GM23338 (cell line): ENCODE measurements around the gene KCNB1. TPM values are rescaled to one million over a fixed set of nuclear protein-coding genes. Genes with fewer than 3 reads are reported as not detected.

Source experiments
- ATAC-seq: fragments of 200-7000 bp; cut with Tn5 transposase; 3 replicates; pipeline ENCODE4 v1.9.1; 2020
- DNase-seq: peaks from one replicate; pipeline ENCODE4 v3.0.0-alpha.2; 2015; ENCODE audit warnings: low spot score
- H2AFZ ChIP-seq: fragments of 200-600 bp; sonication (generic); 2 replicates; pipeline ENCODE4 v1.8.0; 2016; ENCODE audit warnings: antibody characterized with exemption, mild to moderate bottlenecking, moderate library complexity
- H3F3A ChIP-seq: fragments of 200-600 bp; sonication (generic); replicated peaks from 2 replicates; pipeline ENCODE4 v1.8.0; 2017; ENCODE audit warnings: antibody characterized with exemption, mixed run types, low read depth
- H3K27ac ChIP-seq: fragments of 200-600 bp; sonication (generic); 2 replicates; pipeline ENCODE4 v1.6.1; 2016; ENCODE audit warnings: low read depth
- H3K27me3 ChIP-seq: fragments of 200-600 bp; sonication (generic); 2 replicates; pipeline ENCODE4 v1.8.0; 2016; ENCODE audit warnings: mild to moderate bottlenecking, mixed run types, moderate library complexity; ENCODE audit not compliant: insufficient read depth
- H3K36me3 ChIP-seq: fragments of 200-600 bp; sonication (generic); 2 replicates; pipeline ENCODE4 v1.8.0; 2016; ENCODE audit warnings: mild to moderate bottlenecking; ENCODE audit not compliant: insufficient read depth
- H3K4me1 ChIP-seq: fragments of 200-600 bp; sonication (generic); 2 replicates; pipeline ENCODE4 v1.8.0; 2016; ENCODE audit warnings: mild to moderate bottlenecking, moderate library complexity; ENCODE audit not compliant: insufficient read depth
- H3K4me2 ChIP-seq: fragments of 200-600 bp; sonication (generic); 2 replicates; pipeline ENCODE4 v1.7.1; 2017; ENCODE audit warnings: mixed run types
- H3K4me3 ChIP-seq: fragments of 200-600 bp; sonication (generic); 2 replicates; pipeline ENCODE4 v1.6.1; 2016; ENCODE audit warnings: mixed run types
- H3K79me2 ChIP-seq: fragments of 200-600 bp; sonication (generic); replicated peaks from 2 replicates; pipeline ENCODE4 v1.8.0; 2017; ENCODE audit warnings: mild to moderate bottlenecking; ENCODE audit not compliant: insufficient read depth
- H3K9me2 ChIP-seq: fragments of 200-600 bp; sonication (generic); 2 replicates; pipeline ENCODE4 v1.8.0; 2017; ENCODE audit not compliant: insufficient read depth
- H4K20me1 ChIP-seq: fragments of 200-600 bp; sonication (generic); replicated peaks from 2 replicates; pipeline ENCODE4 v1.8.0; 2017; ENCODE audit warnings: mild to moderate bottlenecking; ENCODE audit not compliant: insufficient read depth
- H3K27ac Mint-ChIP-seq: 2 replicates; pipeline ENCODE4 v1.8.0; 2020; ENCODE audit warnings: inconsistent platforms, mild to moderate bottlenecking, moderate library complexity, mixed read lengths
- H3K27me3 Mint-ChIP-seq: 3 replicates; pipeline ENCODE4 v1.8.0; 2022; ENCODE audit warnings: low read depth, mild to moderate bottlenecking, moderate library complexity, mixed read lengths, inconsistent platforms; ENCODE audit not compliant: insufficient read depth, poor library complexity
- H3K36me3 Mint-ChIP-seq: 3 replicates; pipeline ENCODE4 v1.8.0; 2021; ENCODE audit warnings: low read depth, mild to moderate bottlenecking, inconsistent platforms, moderate library complexity, mixed read lengths
- H3K4me1 Mint-ChIP-seq: 3 replicates; pipeline ENCODE4 v1.8.0; 2020; ENCODE audit warnings: mild to moderate bottlenecking, inconsistent platforms, mixed read lengths
- H3K4me3 Mint-ChIP-seq: 3 replicates; pipeline ENCODE4 v1.8.0; 2021; ENCODE audit warnings: moderate library complexity, mild to moderate bottlenecking, inconsistent platforms, mixed read lengths
- H3K9me3 Mint-ChIP-seq: 3 replicates; pipeline ENCODE4 v1.8.0; 2020; ENCODE audit warnings: moderate library complexity, mild to moderate bottlenecking, inconsistent platforms, mixed read lengths
- CREB1 ChIP-seq: fragments of 250-450 bp; sonication (Bioruptor Pico); IDR thresholded peaks from 2 replicates; pipeline ENCODE4 v1.5.0; 2020; ENCODE audit warnings: low read depth, mild to moderate bottlenecking, moderate library complexity
- CTCF ChIP-seq, 2 experiments: fragments of 200-600 bp in 1 of 2; sonication (generic) in 1 of 2; conservative IDR thresholded peaks; 2 replicates each; pipeline versions ENCODE4 v1.5.1 to v1.6.1; 2016 to 2017; ENCODE audit warnings: antibody characterized with exemption in 2 of 2, low read depth in 2 of 2, mild to moderate bottlenecking in 2 of 2, moderate library complexity in 1 of 2
- ETS1 ChIP-seq: IDR thresholded peaks from 2 replicates; pipeline ENCODE4 v1.6.1; 2016; ENCODE audit warnings: antibody characterized with exemption
- EZH2 ChIP-seq: fragments of 200-600 bp; sonication (generic); IDR thresholded peaks from one replicate; pipeline ENCODE4 v1.8.0; 2017; ENCODE audit warnings: antibody characterized with exemption, mild to moderate bottlenecking, low read depth; ENCODE audit not compliant: unreplicated experiment
- EZH2phosphoT487 ChIP-seq: fragments of 200-600 bp; sonication (generic); IDR thresholded peaks from one replicate; pipeline ENCODE4 v1.8.1; 2018; ENCODE audit warnings: antibody characterized with exemption; ENCODE audit not compliant: unreplicated experiment
- JUNB ChIP-seq: IDR thresholded peaks from one replicate; pipeline ENCODE4 v1.6.1; 2016; ENCODE audit warnings: antibody characterized with exemption; ENCODE audit not compliant: unreplicated experiment
- NANOG ChIP-seq: IDR thresholded peaks from 2 replicates; pipeline ENCODE4 v1.6.1; 2016; ENCODE audit warnings: antibody characterized with exemption, borderline replicate concordance
- POLR2AphosphoS5 ChIP-seq: IDR thresholded peaks from 2 replicates; pipeline ENCODE4 v1.6.1; 2016; ENCODE audit warnings: antibody characterized with exemption, low read depth
- STAT1 ChIP-seq: IDR thresholded peaks from one replicate; pipeline ENCODE4 v1.6.1; 2016; ENCODE audit warnings: antibody characterized with exemption; ENCODE audit not compliant: unreplicated experiment
- ZNF114 ChIP-seq: fragments of 250-450 bp; sonication (Bioruptor Pico); IDR thresholded peaks from 2 replicates; pipeline ENCODE4 v1.5.0; 2020; ENCODE audit warnings: mild to moderate bottlenecking, moderate library complexity
- ZNF331 ChIP-seq: fragments of 250-450 bp; sonication (Bioruptor Pico); IDR thresholded peaks from 2 replicates; pipeline ENCODE4 v1.5.0; 2020; ENCODE audit warnings: low read depth, mild to moderate bottlenecking, moderate library complexity
- ZNF462 ChIP-seq: fragments of 250-450 bp; sonication (Bioruptor Pico); IDR thresholded peaks from 2 replicates; pipeline ENCODE4 v1.5.0; 2020; ENCODE audit warnings: mild to moderate bottlenecking, moderate library complexity
- polyA plus RNA-seq: library from polyadenylated mRNA; unstranded; fragments of >200 nt; fragmentation: Nextera tagmentation; extraction: Ambion mirVana; gene quantifications from 2 replicates; pipeline ENCODE4 v1.2.1, GENCODE V29; 2016
- total RNA-seq: library from RNA; depleted of rRNA; stranded (reverse); fragments of >200 nt; shearing (Covaris generic); gene quantifications from 2 replicates; pipeline ENCODE4 v1.2.3, GENCODE V29; 2014

KCNB1 gene
- total and polyA plus RNA-seq, 2 experiments from 2014 or later: 0.28 to 0.29 TPM

GRCh38 chr20:49432550-49432949, 49.9 kb downstream of the KCNB1 start:
- no peaks in the 10 kb centered on the region for H3K9me3 Mint-ChIP-seq
- TF ChIP-seq NANOG (no peak), STAT1 (no peak)
- Histone ChIP-seq H2AFZ (no peak overlapping the region), H3K27ac (no peak overlapping the region), H3F3A (no peaks in the 10 kb centered on the region), H3K9me2 (no peaks in the 10 kb centered on the region), H3K4me1 (no peaks in the 10 kb centered on the region), H3K27me3 (no peaks in the 10 kb centered on the region), H3K79me2 (no peaks in the 10 kb centered on the region), H4K20me1 (no peaks in the 10 kb centered on the region), H3K4me2 (no peak overlapping the region), H3K4me3 (no peak overlapping the region), H3K36me3 (no peaks in the 10 kb centered on the region)
- no peak overlapping the region for H3K4me3 Mint-ChIP-seq
- H3K4me1 Mint-ChIP-seq: no peaks in the 10 kb centered on the region
- no peak overlapping the region for H3K27ac Mint-ChIP-seq
- H3K36me3 Mint-ChIP-seq: no peaks in the 10 kb centered on the region
- DNase-seq (peak; percentile 57), ATAC-seq (no peak; the same call in 2 of the 3 replicates)
- peaks cover 6% of the 10 kb centered on the region for H3K27me3 Mint-ChIP-seq

- no peaks in the 10 kb centered on the region for H3K36me3 Mint-ChIP-seq
- Histone ChIP-seq H3K27ac (no peak overlapping the region), H3K79me2 (no peaks in the 10 kb centered on the region), H3K36me3 (no peaks in the 10 kb centered on the region), H3F3A (no peaks in the 10 kb centered on the region), H3K4me1 (no peaks in the 10 kb centered on the region), H4K20me1 (no peaks in the 10 kb centered on the region), H3K27me3 (no peaks in the 10 kb centered on the region), H3K4me2 (no peak overlapping the region), H2AFZ (no peak overlapping the region), H3K4me3 (no peak overlapping the region), H3K9me2 (no peaks in the 10 kb centered on the region)
- no peak overlapping the region for H3K4me3 Mint-ChIP-seq
- ATAC-seq (no peak), DNase-seq (no peak)
- H3K9me3 Mint-ChIP-seq: no peaks in the 10 kb centered on the region
- no peak overlapping the region for H3K27ac Mint-ChIP-seq
- no peaks in the 10 kb centered on the region for H3K4me1 Mint-ChIP-seq
- peaks cover 5% of the 10 kb centered on the region for H3K27me3 Mint-ChIP-seq
- TF ChIP-seq POLR2AphosphoS5 (no peak), ZNF462 (CRISPR knock-in tag) (no peak), ZNF331 (CRISPR knock-in tag) (no peak), CTCF (conservative IDR thresholded peaks at IDR 0.05; ENCODE audit: low read depth in 2 of 2) (no peak), ETS1 (no peak), NANOG (no peak), CREB1 (CRISPR knock-in tag) (no peak), JUNB (no peak), EZH2 (no peak), ZNF114 (CRISPR knock-in tag) (no peak), EZH2phosphoT487 (no peak), STAT1 (no peak)
Observed at GRCh38 chr20:49431329-49431728, 51.1 kb downstream of the KCNB1 start.
